NCI-H524 treated with DMSO at 0.1 percent for 48 hours (cell line): ENCODE results near the gene BLM.

Experiments used
- DNase-seq: peaks from one replicate; lab custom pipeline; 2025; lab: John Stamatoyannopoulos, UW

Gene BLM

GRCh38 chr15:90851940-90852339 is 134.8 kb downstream of the BLM start:
- no peak for DNase-seq

GRCh38 chr15:90855139-90855538 is 138.0 kb downstream of the BLM start:
- DNase-seq, result no peak

GRCh38 chr15:90857337-90857736 is 140.2 kb downstream of the BLM start:
- no peak for DNase-seq

- no peak for DNase-seq
These were observed 140.8 kb downstream of the BLM start for GRCh38 chr15:90857883-90858443.

- no peak for DNase-seq
These were observed 142.3 kb downstream of the BLM start for GRCh38 chr15:90859234-90860131.

- DNase-seq, result no peak
These were observed 143.3 kb downstream of the BLM start for GRCh38 chr15:90860450-90860849.

GRCh38 chr15:90860942-90861675 is 144.0 kb downstream of the BLM start:
- DNase-seq, result no peak

- no peak for DNase-seq
These were observed 145.3 kb downstream of the BLM start for GRCh38 chr15:90862487-90862886.

GRCh38 chr15:90862964-90863778 is 146.0 kb downstream of the BLM start:
- no peak for DNase-seq

GRCh38 chr15:90863987-90864386 is 146.8 kb downstream of the BLM start:
- DNase-seq, result no peak

GRCh38 chr15:90864507-90864906 is 147.4 kb downstream of the BLM start:
- DNase-seq, result no peak

- no peak for DNase-seq
These were observed 148.6 kb downstream of the BLM start for GRCh38 chr15:90865702-90866101.
